ENCODE results near the gene CLIC4.
"Not testable (repeated sequence)": the region's sequence is repeated elsewhere in the genome, so short reads cannot be mapped to it uniquely, and the experiment has no call there.

Gene CLIC4

GRCh38 chr1:24871306-24871901 lies 126.2 kb downstream of the CLIC4 start:
- DNase-seq (ENCODE audit: extremely low read depth in 1 of 2, low read depth in 1 of 2) = no peak

GRCh38 chr1:24872061-24872850 lies 127.0 kb downstream of the CLIC4 start:
- DNase-seq (ENCODE audit: extremely low read depth in 1 of 2, low read depth in 1 of 2) = no peak

DNA sequence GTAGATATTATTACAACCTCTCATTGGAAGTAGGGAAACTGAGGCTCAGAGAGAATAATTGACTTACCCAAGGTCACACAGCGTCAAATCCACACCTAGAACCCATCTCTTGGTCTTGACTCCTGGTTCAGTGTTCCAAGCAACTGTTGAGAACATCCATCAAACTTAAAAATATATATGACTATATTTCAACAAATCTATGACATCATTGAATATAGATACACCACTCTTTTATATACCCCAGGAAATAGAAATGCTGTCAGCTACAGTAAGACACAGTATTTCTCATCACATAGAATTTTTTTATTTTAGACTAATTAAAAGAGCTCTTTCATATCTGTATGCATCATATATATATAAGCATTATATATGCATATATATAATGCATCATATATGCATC lies 127.9 kb downstream of the CLIC4 start:
- no peak for DNase-seq (ENCODE audit: extremely low read depth in 1 of 2, low read depth in 1 of 2)

- DNase-seq (ENCODE audit: extremely low read depth in 1 of 2, low read depth in 1 of 2) = no peak
Observed at GRCh38 chr1:24874056-24874455, 128.8 kb downstream of the CLIC4 start.

DNA sequence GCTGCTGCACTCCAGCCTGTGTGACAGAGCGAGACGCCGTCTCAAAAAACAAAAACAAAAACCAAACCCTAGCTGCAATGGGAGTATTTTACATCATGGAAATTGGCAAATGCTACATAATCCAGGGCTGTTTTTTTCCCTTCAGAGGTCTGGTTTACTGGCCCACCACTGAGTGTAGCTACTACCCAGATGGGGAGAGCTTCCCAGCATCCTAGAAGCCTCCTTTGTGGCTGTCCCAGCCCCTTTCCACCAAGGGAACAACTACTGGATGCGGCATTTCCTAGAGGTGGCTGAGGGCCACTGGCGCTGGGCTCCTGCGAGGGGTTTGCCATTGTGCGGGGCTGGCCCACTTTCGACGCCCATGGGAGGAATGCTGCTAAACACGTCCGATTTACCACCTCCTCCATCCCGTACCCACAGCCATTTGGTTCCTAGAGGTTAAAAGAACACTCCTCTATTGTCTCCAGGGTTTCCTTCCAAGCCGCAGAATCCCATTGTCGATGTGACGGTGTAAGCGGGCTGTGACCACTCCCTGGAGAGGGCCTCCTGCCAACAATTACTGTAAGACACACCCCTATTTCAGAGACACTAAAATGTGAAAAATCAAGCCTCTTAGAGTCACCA lies 129.5 kb downstream of the CLIC4 start:
- no peak for DNase-seq (ENCODE audit: extremely low read depth in 1 of 2, low read depth in 1 of 2)

GRCh38 chr1:24875257-24875656 lies 130.0 kb downstream of the CLIC4 start:
- no peak for DNase-seq (ENCODE audit: extremely low read depth in 1 of 2, low read depth in 1 of 2)

GRCh38 chr1:24875991-24876506 lies 130.8 kb downstream of the CLIC4 start:
- DNase-seq (ENCODE audit: extremely low read depth in 1 of 2, low read depth in 1 of 2) = no peak

- DNase-seq (ENCODE audit: extremely low read depth in 1 of 2, low read depth in 1 of 2) = no peak
Observed at GRCh38 chr1:24878045-24878444, 132.8 kb downstream of the CLIC4 start.

DNA sequence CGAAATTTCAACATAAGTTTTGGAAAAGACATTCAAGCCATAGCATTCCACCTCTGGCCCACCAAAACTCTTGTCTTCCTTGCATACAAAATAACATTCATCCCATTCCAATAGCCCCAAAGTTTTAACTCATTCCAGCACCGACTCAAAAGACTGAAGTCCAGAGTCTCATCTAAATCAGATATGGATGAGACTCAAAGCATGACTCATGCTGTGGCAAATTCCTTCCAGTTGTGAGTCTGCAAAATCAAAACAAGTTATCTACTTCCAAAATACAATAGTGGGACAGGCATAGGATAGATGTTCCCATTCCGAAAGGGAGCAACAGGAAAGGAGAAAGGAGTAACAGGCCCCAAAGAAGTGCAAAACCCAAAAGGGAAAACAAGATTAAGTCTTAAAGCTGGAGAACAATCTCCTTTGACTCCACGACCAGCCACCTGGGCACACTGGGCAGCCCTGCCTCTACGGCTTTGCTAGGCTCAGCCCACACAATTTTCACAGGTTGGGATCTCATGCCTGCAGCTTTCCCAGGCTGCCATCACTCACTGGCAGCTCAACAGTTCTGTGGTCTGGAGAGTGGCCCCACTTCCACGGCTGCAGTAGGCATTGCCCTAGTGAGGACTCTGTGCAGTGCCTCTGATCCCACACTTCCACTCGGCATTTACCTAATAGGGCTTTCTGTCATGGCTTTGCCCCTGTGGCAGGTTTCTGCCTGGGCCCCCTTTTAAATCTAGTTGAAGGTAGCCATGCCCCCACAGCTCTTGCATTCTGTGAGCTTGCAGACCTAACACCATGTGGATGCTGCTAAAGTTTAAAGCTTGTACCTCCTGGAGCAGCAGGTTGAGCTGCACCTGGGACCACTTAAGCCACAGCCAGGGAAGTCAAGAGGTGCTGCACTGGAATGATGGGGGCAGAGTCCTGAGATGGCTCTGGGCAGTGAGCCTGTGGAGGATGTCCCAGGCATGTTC lies 133.8 kb downstream of the CLIC4 start:
- DNase-seq (ENCODE audit: extremely low read depth in 1 of 2, low read depth in 1 of 2) = no peak

DNA sequence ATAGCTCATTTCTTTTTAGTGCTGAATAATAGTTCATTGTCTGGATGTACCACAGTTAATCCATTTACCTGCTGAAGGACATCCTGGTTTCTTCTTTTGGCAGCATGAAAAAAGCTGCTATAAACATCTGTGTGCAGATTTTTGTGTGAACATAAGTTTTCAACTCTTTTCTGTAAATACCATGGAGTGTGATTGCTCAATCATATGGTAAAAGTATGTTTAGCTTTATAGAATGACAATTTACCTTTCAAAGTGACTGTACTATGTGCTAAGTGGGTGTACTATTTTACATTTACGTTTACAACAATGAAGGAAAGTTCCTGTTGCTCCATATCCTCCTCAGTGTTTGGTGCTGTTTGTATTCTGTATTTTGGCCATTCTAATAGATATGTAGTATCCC lies 135.8 kb downstream of the CLIC4 start:
- no peak for DNase-seq (ENCODE audit: extremely low read depth in 1 of 2, low read depth in 1 of 2)

DNA sequence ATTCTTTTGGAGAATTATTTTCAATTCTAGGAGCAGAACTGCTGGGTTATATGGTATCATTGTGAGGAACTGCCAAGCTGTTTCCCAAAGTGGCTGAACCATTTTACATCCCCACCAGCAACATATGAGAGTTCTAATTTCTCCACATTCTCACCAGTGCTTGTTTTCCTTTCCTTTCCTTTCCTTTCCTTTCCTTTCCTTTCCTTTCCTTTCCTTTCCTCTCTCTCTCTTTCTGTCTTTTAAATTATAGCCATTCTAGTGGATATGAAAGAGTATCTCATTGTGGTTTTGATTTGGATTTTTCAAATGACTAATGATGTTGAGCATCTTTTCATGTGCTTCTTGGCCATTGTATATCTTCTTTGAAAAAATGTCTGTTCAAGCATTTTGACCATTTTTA lies 139.5 kb downstream of the CLIC4 start:
- DNase-seq (ENCODE audit: extremely low read depth in 1 of 2, low read depth in 1 of 2) = no peak

- no peak for DNase-seq (ENCODE audit: extremely low read depth in 1 of 2, low read depth in 1 of 2)
Observed at GRCh38 chr1:24886241-24886640, 141.0 kb downstream of the CLIC4 start.

DNA sequence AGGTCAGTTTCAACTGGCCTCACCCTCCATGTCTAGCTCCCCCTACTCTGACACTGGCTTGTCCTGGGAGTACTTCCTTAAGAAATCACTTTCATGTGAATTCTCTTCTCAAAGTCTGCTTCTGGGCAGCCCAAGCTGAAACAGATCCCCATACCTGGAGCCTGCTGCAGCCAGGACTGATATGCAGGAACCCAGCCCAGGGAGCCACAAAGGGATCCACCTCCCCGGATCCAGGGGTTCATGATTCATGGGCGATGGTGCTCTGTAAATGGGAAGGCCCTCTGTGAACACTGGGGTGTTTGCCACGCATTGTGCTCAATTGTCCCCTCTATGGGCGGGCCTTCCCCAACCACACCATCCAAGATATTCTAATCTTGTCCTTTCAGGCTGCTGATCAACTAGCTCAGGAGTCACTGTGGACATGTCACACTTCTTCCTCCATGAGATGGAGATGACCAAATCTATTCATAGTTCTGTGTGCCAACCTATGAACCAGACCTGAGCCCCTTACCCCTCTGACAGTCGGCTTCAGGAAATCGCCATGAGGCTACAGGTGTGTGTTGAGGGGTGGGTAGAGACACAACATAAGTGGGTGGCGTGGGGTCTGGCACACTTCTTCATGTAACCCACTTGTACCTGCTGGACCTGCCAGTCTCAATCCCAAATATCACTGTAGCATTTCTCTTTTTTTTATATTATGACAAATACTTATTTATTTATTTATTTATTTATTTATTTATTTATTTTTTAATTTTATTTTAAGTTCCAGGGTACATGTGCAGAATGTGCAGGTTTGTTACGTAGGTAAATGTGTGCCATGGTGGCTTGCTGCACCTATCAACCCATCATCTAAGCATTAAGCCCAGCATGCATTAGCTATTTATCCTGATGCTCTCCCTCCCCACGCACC lies 143.1 kb downstream of the CLIC4 start:
- no peak for DNase-seq (ENCODE audit: extremely low read depth in 1 of 2, low read depth in 1 of 2)

- DNase-seq (ENCODE audit: extremely low read depth in 1 of 2, low read depth in 1 of 2) = no peak
Observed at GRCh38 chr1:24888971-24889676, 143.9 kb downstream of the CLIC4 start.

GRCh38 chr1:24890887-24891286 lies 145.6 kb downstream of the CLIC4 start:
- DNase-seq (ENCODE audit: extremely low read depth in 1 of 2, low read depth in 1 of 2) = no peak

- DNase-seq (ENCODE audit: extremely low read depth in 1 of 2, low read depth in 1 of 2) = not testable (repeated sequence)
Observed at GRCh38 chr1:24891367-24891766, 146.1 kb downstream of the CLIC4 start.

DNA sequence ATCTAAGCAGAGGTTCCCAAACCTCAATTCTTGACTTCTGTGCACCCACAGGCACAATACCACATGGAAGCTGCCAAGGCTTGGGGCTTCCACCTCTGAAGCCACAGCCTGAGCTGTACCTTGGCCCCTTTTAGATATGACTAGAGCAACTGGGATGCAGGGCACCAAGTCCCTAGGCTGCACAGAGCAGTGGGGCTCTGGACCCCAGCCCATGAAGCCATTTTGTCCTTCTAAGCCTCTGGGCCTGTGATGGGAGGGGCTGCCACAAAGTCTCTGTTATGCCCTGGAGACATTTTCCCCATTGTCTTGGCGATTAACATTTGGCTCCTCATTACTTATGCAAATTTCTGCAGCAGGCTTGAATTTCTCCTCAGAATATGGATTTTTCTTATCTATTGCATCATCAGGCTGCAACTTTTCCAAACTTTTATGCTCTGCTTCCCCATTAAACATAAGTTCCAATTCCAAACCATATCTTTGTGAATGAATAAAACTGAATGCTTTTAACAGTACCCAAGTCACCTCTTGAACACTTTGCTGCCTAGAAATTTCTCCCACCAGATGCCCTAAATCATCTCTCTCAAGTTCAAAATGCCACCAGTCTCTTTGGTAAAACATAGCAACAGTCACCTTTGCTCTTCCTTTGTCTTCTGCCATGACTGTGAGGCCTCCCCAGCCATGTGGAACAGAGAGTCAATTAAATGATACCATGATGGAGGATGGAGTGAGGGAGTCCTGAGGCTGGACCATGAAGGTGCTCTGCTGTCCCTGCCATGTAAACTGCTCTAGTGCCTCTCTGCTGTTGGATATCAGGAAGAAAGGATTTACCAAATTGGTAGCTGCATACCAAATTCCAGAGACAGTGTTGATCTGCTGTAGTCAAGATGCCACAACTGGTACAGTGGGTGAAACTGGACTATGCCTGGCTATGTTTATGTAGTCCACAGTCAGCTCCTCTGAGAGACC lies 147.2 kb downstream of the CLIC4 start:
- no peak for DNase-seq (ENCODE audit: extremely low read depth in 1 of 2, low read depth in 1 of 2)

DNA sequence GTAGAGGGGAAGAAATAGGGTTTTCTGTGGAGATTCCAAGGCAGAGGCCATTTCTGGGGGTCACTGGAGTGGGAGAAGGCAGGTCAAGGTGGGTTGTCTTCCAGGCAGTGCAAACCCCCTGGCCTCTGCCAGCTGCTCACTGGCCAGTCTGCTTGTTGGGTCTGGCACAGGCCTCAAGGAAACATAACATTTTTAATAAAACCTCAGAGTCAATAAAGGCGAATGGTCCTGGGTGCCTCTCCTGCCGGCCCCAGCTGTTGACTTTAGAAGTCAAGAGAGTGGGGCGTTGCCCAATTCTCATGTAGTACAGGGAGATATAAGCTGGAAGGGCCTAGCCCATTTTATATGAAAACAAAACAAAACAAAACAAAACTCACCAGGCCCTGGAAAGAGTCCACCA lies 148.2 kb downstream of the CLIC4 start:
- no peak for DNase-seq (ENCODE audit: extremely low read depth in 1 of 2, low read depth in 1 of 2)

All from stimulated activated CD8-positive, alpha-beta memory T cell treated with anti-CD3 and anti-CD28 coated beads, Interleukin-7, amount 100 ng/mL, for 48 hours (primary cell).